GM03348 (cell line): ENCODE results near the gene STX4.

Source experiments
- DNase-seq: peaks from one replicate; pipeline ENCODE4 v3.0.0; 2012; ENCODE audit warnings: low spot score

Gene STX4

DNA sequence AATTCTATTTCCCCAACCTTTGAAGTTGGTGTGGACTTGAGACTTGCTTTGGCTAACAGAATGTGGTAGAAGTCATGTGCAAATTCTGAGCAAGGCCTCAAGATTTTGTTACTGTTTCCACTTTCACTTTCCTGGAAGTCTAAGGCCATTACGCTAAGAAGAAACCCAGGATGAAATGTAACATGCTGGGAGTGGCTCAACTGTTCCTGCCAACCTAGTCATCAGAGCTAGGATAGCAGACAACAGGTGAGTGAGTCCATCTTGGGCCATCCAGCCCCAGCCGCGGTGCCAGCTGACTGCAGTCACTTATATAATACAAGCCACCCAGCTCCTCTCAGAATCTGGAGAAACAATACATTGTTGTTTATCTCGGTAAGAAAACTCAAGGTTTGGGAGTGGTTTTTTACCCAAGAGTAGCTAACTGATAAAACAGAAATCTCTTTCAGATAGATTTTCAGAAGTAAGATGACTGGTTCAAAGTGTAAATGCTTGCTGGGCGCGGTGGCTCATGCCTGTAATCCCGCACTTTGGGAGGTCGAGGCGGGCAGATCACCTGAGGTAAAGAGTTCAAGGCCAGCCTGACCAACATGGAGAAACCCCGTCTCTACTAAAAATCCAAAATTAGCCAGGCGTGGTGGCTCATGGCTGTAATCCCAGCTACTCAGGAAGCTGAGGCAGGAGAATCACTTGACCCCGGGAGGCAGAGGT, 10.7 kb upstream of the STX4 start:
- DNase-seq, result no peak

DNA sequence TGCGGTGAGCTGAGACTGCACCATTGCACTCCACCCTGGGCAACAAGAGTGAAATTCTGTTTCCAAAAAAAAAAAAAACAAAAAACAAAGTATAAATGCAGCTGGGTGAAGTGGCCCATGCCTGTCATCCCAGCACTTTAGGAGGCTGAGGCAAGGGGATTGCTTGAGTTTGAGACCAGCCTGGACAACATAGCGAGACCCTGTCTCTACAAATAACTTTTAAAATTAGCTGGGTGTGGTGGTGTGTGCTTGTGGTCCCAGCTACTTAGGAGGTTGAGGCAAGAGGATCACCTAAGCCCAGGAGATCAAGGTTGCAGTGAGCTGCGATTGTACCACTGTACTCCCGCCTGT, 10.1 kb upstream of the STX4 start:
- no peak for DNase-seq

DNA sequence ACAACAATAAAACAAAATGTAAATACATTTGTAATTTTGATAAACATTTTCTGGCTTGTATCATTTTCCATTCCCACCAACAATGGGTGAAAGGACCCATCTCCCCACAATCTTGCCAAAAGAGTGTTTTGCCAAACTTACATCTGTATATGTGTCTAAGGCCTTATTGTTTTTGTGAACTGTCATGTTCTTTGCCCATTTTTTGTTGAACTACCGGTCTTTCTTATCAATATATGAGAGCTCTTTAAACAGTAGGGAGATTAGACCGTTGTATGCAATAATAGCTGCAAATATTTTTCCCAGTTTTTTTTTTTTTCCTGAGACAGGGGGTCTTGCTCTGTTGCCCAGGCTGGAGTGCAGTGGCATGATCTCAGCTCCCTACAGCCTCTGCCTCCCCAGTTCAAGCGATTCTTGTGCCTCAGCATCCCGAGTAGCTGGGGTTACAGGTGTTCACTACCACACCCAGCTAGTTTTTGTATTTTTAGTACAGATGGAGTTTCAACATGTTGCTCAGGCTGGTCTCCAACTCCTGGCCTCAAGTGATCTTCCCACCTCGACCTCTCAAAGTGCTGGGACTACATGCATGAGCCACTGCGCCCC, 9.6 kb upstream of the STX4 start:
- no peak for DNase-seq

DNA sequence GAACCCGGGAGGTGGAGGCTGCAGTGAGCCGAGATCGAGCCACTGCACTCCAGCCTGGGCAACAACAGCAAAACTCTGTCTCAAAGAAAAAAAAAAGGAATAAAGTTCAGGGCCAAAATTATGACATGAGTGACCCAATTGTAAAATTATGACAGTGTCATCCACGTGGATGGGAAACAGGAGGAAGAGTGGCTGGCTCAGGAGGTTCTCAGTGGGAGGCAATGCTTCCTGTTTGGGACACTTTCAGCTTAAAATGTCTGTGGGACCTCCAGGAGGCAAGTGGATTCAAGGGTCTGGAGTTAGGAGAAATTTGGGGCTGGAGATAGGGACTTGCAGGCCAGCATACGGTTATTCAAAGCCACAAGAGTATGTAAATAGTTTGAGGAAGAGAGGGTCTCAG, 8.0 kb upstream of the STX4 start:
- DNase-seq, result no peak

DNA sequence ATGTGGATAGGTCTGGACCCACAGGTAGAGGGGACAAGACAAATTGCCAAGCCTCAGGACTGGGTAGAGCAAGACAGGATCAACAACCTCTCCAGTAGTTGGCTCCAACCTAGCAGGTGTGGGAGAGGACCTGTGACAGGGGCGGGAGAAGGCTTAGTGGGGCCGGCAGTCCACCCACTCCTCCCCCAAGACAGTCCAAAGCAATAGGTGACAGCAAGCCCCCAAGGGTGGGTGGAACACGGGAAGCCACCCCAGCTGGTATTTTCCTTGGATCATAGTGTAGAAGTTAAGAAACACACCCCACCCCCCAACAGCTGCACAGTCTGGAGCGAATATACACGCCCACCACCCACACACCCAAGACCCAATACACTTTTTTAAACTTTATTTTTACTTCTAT, 4.1 kb upstream of the STX4 start:
- DNase-seq, result no peak

DNA sequence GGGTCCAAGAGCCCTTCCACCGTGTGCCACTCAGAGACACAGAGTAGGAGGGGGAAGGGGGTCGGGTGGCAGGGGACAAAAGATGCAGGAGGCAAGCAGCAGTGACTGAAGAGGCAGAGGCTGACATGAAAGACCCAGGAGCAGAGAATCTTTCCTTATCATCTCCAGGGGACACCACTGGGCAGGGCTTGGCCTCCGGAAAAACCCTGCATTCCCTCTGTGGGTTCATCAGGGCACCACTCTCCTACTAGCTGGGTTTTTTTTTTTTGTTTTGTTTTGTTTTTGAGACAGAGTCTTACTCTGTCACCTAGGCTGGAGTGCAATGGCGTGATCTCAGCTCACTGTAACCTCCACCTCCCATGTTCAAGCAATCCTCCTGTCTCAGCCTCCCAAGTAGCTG, 2.1 kb upstream of the STX4 start:
- no peak for DNase-seq

DNA sequence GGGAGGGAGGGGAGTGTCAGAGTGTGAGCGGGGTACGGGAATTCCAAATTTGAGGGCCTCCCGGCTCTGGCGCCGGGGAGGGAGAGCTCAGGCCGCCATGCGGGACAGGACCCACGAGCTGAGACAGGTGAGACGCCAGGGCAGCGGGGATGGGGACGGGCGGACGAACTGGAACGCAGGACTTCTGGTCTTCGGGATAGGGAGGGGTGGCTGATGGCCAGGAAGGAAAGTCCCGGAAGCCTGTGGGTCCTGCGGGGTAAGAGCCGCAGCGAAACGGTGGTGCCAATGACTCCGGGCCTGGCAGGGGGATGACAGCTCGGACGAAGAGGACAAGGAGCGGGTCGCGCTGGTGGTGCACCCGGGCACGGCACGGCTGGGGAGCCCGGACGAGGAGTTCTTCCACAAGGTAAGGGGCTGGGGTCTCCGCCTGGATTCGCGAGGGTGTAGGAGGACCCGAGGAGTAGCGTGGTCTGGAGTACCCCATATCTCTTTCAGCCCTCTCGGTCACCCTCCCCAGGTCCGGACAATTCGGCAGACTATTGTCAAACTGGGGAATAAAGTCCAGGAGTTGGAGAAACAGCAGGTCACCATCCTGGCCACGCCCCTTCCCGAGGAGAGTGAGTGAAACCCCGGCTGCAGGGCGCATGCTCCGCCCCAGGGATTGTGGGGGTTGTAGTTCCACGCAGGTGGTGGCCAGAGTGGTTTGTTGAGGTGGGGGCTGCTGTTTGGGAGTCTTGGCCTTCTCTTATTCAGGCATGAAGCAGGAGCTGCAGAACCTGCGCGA, 543 bp downstream of the STX4 start:
- DNase-seq, result peak; percentile 98

DNA sequence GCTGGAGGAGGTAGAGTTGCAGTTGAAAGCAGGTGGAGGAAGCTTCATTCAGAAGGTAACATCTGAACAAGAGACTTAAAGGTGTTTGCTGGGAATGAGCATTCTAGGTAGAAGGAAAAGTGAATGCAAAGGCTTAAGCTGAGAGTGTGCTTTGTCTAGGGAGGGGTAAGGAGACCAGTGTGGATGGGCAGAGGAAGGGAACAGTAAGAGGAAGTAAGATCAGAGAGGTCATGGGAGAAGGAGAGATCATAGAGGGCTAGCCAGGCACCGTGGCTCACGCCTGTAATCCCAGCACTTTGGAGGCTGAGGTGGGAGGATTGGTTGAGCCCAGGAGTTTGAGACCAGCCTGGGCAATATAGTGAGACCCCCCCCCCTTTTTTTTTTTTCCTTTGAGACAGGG, 3.3 kb downstream of the STX4 start:
- no peak for DNase-seq

DNA sequence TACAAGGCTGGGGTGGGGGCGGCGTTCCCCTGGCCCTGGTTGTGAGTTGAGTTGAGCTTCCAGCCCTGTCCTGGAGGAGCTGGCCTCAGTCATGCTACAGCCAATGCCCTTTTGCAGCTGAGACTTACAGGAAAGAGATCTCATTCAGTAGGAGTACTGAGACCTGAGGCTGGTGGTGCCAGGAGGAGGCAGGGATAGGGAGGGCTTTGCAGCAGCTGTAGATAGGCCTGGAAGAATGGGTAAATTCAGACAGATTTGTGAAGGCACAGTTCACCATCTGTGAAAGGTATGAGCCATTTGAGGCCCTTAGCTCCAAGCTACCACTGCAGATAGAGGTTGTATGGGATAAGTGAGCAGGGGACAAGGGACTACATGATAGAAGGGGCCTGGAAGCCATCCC, 5.6 kb downstream of the STX4 start:
- no peak for DNase-seq

DNA sequence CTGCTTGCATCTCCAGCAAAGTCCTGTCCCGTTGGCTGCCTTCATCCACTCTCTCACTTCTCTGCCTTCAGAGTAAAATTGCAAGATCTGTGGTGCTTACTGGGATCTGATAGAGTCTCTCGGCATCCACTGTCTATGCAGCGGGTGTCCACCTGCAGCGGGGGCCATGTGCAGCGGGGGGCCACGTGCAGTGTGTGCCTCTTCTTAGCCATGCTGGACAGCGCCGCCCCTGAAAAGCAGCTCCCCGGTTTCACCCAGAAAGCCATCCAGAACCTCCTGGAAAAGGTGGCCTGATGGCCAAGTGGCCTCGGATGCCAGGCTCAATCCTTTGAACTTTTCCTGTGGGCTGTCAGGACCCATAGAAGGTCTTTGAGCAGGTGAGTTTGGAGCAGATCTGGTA, 9.5 kb downstream of the STX4 start:
- DNase-seq, result no peak

DNA sequence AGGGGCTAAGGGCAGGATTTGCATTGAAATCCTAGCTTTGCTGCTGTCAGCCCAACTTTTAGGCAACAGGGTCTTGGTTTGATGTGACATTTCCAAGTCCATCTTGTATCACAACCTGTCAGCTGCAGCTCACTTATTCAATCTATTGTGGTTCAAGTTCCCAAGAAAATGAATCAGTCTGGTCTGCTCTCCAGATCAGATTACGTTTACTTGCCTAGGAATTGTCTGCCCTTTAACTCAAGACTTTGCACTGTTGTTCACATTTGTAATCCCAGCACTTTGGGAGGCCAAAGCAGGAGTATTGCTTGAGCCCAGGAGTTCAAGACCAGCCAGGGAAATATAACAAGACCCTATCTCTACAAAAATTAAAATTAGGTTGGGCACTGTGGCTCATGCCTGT, 10.0 kb downstream of the STX4 start:
- no peak for DNase-seq

DNA sequence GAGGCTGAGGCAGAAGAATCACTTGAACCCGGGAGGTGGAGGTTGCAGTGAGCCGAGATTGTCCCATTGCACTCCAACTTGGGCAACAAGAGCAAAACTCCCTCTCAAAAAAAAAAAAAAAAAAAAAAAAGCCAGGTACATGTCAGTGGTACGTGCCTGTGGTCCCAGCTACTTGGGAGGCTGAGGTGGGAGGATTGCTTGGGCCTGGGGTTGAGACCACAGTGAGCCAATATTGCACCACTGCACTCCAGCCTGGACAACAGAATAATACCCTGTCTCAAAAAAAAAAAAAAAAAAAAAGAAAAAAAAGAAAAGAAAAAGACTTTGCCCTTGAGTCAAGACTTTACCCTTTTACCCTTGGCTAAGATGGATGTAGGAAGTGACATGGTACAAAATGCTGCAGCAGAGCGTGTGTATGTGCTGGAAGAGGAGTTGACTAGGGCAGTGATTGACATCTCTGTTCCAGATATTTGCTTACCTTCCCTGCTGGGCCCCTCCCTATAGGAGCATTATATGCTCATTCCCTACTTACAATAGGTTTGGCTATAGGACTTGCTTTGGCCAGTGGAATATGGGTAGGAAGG, 10.6 kb downstream of the STX4 start:
- DNase-seq, result no peak

DNA sequence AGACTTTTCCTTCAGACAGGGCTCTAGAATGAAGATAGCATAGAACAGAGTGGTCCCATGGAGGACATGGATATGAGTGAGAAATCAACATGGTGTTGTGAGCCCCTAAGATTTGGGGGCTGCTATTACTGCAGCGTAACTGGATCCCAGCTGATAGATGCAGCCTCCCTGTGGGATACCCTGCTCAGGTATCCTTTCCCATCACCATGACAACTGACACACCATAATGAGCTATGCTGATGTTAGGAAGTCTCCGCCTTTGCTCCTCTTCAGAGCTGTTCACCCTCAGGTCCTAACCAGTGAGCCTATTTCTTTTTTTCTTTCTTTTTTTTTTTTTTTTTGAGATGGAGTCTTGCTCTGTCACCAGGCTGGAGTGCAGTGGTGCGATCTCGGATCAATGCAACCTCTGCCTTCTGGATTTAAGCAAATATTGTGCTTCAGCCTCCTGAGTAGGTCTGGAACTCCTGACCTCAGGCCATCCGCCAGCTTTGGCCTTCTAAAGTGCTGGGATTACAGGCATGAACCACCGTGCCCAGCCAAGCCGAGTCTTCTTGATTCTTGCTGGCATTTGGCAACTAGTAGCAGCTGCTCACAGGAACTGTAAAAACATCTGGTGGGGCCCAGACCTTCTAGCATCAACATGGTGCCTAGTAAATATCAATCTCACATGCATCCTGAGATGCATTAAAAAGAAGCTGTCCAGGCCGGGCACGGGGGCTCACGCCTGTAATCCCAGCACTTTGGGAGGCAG, 17.1 kb downstream of the STX4 start:
- DNase-seq, result no peak

DNA sequence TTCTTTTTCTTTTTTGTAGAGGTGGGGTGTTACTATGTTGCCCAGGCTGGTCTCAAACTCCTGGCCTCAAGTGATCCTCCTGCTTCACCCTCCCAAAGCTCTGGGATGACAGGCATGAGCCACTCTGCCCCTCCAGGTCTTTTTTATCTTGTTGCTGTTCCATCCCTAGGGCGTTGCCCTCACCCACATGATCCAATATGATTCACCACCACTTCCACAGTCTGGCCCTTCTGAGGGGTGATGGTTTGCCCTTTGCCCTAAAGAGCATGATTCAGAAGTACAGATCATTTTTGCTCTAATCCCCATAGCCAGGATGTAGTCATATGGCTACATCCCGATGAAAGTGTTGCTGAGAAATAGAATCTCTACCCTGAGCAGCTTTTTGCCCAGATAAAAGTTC, 18.8 kb downstream of the STX4 start:
- DNase-seq, result peak; percentile 92

DNA sequence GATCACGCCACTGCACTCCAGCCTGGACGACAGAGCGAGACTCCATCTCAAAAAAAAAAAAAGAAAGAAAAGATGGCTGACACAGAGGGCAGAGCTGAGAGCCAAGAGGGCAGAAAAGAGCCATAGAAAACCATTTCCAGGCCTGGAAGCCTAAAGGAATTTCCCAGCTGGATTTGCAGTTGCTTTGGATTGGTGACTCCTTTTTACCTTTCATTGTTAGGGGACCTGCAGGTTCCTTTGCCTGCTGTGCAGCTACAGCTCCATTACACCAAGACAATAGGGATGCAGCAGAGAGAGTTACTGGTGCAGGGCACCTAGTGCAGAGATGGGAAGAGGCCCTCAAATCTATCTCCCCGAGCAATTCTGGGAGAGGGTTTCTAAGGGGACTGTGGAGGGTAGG, 22.3 kb downstream of the STX4 start:
- DNase-seq, result no peak

DNA sequence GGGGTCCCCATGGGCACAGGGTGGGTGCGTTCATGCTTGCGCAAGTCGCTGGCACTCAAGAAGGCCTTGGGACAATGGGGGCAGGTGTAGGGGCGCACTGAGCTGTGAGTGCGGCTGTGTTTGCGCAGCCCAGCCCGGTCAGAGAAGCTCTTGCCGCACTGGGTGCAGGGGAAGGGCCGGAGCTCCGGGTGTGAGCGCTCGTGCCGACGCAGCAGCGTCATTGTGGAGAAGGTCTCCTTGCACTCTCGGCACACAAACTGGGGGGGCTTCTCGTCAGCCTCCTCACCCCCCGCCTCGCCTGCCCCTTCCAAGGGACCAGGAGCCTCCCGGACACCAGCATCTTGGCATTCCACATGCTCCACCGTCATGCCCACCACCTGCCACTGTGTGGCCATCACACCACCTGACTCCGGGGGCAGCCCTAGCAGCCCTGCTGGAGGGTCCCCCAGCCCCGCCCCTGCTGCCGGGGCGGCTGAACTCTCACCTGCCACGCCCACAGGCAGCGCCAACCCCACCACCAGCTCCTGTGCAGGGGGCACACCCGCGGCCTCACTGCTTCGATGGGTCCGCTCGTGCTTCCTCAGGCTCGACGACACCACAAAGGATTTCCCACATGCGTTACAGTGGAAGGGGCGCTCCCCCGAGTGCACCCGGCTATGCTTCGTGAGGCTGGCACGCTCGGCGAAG, 27.9 kb downstream of the STX4 start:
- DNase-seq, result no peak

DNA sequence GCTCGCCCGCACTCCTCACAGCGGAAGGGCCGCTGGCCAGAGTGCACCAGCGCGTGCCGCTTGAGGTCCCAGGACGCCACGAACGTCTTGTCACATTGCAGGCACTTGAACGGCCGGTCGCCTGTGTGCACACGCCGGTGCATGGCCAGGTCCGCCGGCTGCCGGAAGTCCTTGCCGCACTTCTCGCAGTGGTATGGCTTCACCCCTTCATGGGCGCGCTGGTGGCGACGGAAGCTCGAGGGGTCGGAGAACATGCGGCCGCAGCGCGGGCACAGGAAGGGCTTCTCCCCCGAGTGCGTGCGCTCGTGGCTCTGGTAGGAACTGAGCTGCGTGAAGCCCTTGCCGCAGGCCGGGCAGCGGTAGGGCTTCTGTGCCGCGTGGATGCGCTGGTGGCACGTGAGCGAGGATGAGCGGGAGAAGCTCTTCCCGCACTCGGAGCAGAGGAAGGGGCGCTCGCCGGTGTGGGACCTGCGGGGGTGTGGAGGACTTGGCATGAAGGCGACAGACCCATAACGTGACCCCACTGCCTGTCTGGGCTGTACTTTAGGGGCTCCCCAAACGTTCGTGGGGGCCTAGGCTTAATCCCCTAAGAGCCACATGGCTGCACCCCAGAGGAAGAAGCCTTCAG, 28.6 kb downstream of the STX4 start:
- no peak for DNase-seq

DNA sequence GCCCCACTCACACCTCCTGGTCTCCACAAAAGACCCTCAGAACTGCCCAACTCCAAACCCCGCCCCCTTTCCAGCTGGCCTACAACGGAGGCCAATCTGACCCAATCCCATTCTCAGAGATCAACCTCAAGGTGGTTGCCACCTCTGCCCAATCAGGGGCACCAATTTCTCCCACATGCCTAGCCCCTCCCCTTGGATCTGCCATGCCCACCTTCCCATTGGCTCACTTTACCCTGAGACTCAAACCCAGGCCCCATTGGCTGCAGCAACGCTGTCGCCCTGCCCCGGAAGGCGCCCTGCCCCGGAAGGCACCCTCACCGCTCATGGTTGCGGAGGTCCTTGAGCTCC, 30.1 kb downstream of the STX4 start:
- DNase-seq, result no peak

DNA sequence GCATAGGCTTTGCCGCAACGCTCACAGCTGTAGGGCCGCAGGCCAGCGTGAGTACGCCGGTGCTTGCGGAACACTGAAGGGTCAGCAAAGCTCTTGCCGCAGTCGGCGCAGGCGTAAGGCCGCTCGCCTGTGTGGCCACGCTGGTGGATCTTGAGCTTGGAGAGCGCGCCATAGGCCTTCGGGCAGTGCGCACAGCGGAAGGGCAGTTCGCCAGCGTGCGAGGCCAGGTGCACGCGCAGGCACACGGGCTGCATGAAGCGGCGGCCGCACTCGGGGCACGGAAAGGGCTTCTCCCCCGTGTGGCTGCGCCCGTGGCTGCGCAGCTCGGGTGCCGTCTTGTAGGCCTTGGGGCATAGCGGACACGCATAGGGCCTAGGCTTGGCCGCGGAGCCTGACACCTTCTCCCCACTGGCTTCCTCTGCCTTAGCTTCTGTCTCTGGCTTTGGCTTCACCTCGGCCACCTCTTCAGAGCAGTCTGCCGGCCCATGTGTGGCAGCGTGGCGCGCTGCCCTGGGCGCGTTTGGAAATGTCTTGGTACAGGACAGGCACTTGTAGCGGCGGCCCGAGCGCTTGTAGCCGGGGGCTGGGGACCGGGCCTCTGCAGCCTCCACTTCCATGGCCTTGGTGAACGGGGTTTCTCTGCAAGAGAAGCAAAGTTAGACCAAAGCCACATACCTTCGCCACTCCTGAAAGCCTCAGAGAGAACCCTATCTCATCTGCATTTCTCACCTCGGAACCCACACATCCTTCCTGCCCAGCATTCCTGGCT, 30.7 kb downstream of the STX4 start:
- no peak for DNase-seq

DNA sequence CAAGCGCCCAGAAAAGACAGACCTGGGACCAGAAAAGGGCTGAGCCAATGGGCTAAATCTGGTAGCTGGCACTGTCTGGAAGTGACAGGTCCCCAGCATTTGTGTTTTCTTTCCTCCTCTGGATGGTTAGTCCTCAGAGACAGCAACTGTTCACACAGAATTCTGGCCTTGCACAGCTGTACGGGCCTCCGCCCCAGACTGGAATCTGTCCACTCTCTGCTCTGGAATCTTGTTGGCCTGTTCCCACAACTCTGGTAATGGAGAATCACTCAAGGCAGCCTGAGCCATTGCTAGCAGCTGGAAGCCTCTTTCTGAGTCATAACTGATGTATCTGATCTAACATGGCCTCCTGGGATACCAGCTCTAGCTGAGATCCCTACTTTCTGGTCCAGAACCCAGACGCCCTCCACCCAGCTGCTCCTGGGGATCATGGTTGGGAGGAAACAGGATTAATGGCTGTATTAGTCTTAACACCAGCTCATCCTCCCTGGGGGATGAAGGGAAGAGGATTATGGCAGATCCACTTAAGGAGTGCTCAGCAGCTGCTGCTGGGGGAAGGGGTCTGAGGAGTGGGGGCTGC, 31.6 kb downstream of the STX4 start:
- DNase-seq, result peak; percentile 93
